NCI-H2171 treated with DMSO at 0.1 percent for 48 hours (cell line): Measurements from ENCODE around the gene PRRX1.

ENCODE experiments used
- DNase-seq: peaks from one replicate; lab custom pipeline; 2025; lab: John Stamatoyannopoulos, UW

The PRRX1 gene

GRCh38 chr1:170692866-170693575 lies 29.1 kb downstream of the PRRX1 start:
- no peak for DNase-seq

DNA sequence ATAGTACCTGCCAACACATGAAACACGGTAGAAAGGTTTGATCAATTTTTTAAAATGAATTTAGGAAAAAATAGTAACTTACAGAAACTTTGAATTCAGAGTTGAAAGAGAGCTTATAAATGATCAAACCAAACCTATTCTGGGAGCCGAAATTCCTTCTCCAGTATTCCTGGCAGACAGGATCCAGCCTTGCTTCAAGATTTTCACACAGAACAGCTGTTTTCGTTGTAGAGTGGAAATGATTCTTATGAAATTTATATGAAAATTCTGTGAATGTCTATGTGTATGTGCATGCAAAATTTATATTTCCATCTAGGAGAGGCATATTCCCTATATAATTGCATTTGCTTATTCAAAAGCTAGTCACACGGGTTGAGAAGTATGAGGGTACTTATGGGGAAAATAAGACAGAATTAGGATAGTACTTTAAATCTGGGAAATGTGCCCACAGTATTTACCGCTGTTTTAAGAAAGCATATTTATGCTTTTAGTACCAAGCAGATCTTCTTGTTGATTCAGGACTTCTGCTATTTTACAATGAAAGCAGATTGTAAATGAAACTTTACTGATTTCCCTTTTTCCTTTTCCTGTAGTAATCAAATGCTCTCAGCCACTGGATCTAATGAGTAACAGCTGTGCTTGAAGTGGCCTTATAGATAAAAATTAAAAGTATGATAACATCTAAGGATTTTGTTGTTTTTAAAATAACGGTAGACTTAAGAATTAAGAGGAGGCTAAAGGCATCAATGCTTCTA lies 30.4 kb downstream of the PRRX1 start:
- DNase-seq = no peak

GRCh38 chr1:170695955-170696590 lies 32.1 kb downstream of the PRRX1 start:
- no peak for DNase-seq

DNA sequence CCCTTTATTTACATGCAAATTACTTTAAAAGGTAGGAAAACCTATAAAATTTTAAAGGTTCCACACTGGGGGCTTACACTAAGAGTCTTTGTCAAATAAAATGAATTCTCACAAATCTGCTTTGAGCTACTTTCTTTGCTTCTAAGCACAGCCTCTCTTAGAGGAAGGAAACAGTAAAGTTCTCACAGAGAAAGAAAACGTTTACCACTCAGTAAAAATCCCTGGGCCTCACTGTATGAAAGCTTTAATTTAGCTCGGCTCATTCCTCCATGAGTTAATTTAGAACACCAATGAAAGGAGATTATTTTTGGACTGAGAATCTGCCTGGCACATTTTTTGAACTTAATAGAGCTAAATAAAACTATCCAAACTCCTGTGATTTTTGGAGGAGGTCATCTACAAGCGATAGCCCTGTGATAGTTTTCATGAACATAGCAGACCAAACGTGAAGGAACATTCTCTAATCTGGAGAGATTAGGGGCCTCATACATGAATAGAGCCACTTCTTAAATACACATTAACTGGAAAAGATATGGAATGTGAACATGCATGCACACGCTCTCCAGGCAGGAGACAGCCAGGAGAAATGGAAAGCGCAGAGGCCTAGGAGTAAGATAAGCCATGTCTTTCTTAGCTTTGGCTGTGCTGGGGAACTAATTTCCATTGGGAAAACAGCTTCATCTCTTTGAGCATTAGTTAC lies 32.8 kb downstream of the PRRX1 start:
- DNase-seq = no peak

DNA sequence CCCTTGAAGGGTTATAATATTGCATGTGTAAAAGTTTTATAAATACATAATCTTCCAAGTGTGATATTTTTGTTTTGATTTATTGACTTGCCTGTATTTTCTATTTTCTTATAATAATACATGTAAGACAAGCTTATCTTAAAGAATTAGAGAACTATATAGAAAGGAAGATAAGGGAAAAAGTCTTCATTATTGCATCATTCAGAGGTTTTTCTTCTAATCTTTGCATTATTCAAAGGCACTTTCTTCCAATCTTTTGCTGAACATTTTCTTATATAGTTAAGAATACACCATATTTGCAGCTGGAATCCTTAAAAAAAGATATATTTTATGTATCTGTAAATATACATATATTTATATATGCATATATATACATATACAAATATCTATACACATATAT lies 33.4 kb downstream of the PRRX1 start:
- DNase-seq = no peak

GRCh38 chr1:170698301-170699275 lies 34.7 kb downstream of the PRRX1 start:
- DNase-seq = no peak

DNA sequence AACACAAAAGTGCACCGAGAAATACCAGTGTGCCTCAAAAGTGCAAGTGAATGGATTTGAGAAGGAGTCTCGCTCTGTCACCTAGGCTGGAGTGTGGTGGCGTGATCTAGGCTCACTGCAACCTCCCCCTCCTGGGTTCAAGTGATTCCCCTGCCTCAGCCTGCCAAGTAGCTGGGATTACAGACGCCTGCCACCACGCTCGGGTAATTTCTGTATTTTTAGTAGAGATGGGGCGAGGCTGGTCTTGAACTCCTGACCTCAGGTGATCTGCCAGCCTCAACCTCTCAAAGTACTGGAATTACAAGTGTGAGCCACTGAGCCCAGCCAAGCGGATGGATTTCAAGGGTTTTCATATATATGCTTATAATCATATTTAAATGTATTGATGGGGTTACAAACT lies 35.8 kb downstream of the PRRX1 start:
- DNase-seq = no peak

GRCh38 chr1:170700842-170701615 lies 37.1 kb downstream of the PRRX1 start:
- DNase-seq = no peak

DNA sequence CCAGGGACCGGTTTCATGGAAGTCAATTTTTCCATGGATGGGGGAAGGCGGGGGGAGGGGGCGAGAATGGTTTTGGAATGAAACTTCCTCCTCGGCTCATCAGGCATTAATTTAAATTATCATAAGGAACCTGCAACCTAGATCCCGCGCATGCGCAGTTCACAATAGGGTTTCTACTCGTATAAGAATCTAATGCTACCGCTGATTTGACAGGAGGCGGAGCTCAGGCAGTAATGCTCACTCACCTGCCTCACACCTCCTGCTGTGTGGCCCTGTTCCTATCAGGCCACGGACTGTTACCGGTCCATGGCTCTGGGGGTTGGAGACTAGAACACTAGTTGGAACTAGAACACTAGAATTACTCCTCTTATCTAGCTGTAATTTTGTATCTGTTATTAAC lies 38.0 kb downstream of the PRRX1 start:
- DNase-seq = no peak

DNA sequence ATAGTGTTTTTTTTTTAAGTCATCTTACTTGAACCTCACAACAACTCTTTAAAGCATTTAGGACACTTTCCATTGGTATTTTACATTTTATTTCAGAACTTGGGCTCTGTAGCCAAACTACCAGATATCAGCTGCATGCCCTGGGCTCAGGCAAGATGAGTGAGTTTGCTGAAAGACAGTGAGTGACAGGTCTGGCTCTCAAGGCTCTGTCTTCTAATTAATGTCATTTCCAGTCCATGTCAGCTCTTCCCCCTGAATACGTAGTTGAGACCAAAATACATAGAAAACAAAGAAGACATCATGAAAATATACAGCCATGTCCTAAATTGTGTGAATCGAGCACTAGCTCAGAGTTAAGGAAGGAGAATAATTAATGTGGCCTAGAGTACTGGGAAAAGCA lies 39.7 kb downstream of the PRRX1 start:
- DNase-seq = no peak

DNA sequence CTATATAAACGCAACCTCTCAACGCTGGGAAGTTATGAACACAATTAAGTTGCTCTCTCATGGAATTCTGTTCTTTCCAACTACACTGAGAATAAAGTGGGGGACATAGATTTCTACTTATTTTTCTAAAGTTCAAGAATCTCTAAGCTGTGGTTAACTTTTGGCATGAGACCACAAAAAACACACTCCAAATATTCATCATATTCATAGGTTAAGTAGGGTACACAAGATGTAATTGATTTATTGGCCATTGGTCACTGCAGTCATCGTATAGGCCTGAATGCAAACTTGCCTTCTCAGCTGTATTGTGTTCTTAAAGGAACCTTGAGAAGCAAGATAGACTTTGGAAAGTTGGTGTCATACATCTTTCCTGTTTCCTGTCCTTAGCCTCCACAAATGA lies 40.3 kb downstream of the PRRX1 start:
- DNase-seq = no peak

DNA sequence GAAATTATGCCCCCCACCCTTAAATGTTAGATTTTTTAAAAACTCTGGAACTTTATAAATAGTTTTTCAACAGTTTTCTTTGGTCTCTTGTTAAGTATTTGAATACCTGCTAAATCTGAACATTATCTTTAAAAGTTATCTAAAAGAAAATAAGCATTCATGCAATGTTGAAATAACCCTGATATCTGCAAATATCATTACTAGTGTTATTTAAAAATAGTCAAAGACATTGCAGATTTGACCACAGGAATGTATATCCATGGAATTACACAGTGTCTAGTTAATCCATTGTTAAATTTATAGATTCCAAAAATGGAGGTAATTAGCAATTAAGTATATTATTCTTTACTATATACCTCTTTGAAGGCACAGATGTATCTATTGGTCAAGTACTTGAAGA lies 42.0 kb downstream of the PRRX1 start:
- no peak for DNase-seq

DNA sequence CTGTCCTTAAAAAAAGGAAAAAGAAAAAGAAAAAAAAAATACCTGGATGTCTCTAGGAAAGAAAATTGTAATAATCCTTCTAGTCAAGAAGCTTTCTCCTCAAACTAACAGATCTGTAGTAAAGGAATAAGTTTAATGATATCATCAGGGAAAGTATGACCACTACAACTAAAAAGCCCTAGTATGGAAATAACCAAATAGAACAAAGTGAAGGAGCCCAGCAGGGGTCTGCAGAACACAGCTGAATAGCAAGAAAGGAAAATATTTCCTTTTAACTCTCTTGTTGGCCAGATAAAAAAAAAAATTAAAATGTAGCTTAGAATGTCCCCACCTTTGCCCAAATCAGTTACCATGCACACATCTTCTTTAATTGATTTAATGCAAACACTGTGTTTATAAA lies 43.2 kb downstream of the PRRX1 start:
- DNase-seq = no peak

GRCh38 chr1:170707959-170708655 lies 44.2 kb downstream of the PRRX1 start:
- no peak for DNase-seq

DNA sequence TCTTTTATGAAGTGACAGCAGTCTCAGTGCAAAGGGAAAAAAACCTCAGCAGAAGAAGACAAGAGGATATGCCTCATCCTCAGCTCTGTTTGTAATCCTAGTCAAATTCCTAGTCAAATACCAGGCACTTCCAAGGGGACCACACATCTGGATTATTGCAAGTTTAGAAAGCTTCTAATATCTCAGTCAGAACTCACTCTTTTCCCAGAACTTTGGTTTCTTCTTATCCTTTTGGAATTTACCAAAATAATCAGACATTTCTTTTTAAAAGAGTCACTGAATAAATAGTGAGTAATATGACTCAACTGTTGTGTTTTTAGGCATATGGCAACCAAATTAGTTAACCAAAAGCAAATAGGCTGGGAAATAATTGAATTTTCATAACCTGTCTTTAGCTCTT lies 47.8 kb downstream of the PRRX1 start:
- no peak for DNase-seq

GRCh38 chr1:170714163-170714562 lies 50.2 kb downstream of the PRRX1 start:
- no peak for DNase-seq

- DNase-seq = no peak
Measured at GRCh38 chr1:170714938-170715337, 51.0 kb downstream of the PRRX1 start.

DNA sequence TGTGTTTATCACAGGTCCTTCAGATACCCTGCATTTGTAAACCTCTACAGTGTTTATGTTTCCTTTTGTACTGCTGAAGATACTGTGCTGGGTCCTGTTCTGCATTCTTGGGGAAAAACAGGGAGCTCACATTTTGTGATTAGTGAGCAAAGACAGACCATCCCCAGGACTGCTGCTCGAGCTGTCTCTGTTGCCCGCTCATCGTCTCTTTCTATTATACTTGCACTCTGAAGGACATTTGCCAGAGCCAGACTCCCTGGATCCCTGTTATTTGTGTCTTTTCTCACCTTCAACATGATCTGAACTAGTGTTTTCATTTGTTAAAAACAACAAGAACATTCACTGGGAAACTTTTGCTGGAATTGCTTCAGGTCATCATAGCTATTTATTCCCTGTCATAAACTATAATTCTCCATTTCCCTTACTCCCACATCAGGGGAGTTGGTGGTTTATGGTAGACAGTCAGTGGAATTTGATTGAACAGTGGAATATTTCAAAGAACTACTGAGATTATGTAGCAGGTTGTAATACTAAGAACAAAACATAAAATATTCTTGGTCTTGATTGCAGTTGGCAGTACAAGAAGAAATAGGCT lies 53.0 kb downstream of the PRRX1 start:
- DNase-seq = no peak

- no peak for DNase-seq
Measured at GRCh38 chr1:170720661-170721060, 56.7 kb downstream of the PRRX1 start.

DNA sequence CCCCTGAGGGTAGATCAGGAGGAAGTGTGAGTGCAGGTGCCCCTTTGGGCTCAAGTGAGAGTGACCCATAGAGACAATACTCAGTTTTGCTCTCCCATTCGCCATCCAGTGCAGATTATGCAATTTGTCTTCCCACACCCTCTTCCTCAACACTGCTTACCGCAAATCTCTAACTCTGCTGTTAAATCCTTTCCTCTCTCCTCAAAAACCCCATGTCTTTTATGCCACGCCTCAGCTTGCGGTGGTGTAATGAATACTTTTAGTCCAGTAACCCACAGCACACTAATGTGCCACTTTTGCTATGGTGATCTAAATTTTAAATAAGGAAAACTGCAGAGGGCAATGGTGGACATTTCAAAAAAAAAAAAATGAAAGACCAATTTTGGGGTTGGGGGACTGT lies 57.7 kb downstream of the PRRX1 start:
- no peak for DNase-seq
